K562 treated with DMSO at 1 percent for 24 hours (cell line): Measurements from ENCODE around the gene KLHL42. TPM values are rescaled to one million over a fixed set of nuclear protein-coding genes. Genes with fewer than 3 reads are reported as not detected.

ENCODE experiments used
- total RNA-seq: library from RNA; unstranded; fragments of 300-600 nt; gene quantifications from 2 replicates; pipeline ENCODE4 v1.2.3, GENCODE V29; 2022; ENCODE audit warnings: low read depth; ENCODE audit not compliant: insufficient read depth

Gene KLHL42, protein sequence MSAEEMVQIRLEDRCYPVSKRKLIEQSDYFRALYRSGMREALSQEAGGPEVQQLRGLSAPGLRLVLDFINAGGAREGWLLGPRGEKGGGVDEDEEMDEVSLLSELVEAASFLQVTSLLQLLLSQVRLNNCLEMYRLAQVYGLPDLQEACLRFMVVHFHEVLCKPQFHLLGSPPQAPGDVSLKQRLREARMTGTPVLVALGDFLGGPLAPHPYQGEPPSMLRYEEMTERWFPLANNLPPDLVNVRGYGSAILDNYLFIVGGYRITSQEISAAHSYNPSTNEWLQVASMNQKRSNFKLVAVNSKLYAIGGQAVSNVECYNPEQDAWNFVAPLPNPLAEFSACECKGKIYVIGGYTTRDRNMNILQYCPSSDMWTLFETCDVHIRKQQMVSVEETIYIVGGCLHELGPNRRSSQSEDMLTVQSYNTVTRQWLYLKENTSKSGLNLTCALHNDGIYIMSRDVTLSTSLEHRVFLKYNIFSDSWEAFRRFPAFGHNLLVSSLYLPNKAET
- total RNA-seq = 16.0 and 20.1 TPM in 2 replicates

GRCh38 chr12:27779920-27780611, at the start of gene KLHL42, which contains the start of gene MANSC4:
Gene KLHL42, plus strand, starts transcription at chr12:27780233. Its CDS starts 98 bp downstream, at chr12:27780331.
Gene MANSC4, minus strand, starts transcription at chr12:27780236. Its CDS starts 8,960 bp downstream, at chr12:27771276.

Other genes starting within 250 kb of the KLHL42 start
- not detected in 2 replicates for gene REP15, start 83.8 kb upstream of the KLHL42 start, total RNA-seq
- gene MRPS35, start 69.4 kb upstream of the KLHL42 start, total RNA-seq = 31.5 and 32.0 TPM in 2 replicates
- gene MANSC4, start within 50 bp of the KLHL42 start, total RNA-seq = not detected in 2 replicates
- gene PTHLH, start 192.5 kb downstream of the KLHL42 start, total RNA-seq = 2.4 and 4.1 TPM in 2 replicates